Measurements from ENCODE around the gene ACTN1.

DNA sequence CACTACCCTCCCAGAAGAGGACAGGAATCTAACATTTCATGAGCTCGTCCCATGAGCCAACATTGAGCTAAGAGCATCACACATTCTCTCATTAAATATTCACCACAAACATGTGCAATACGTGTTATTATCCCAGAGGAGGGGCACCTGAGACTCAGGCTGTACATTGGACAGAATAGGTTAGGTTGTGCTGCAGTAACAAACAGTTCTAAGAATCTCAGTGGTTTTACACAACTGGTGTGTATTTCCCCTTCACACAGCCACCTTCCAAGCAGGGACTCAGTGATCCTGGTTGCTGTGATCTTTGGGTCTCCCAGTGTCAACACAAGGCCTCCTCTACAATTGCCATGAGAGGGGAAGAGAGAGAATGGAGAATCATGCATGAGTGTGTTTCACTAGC, 15.0 kb upstream of the ACTN1 start:
- TF ChIP-seq, protein P1, sequence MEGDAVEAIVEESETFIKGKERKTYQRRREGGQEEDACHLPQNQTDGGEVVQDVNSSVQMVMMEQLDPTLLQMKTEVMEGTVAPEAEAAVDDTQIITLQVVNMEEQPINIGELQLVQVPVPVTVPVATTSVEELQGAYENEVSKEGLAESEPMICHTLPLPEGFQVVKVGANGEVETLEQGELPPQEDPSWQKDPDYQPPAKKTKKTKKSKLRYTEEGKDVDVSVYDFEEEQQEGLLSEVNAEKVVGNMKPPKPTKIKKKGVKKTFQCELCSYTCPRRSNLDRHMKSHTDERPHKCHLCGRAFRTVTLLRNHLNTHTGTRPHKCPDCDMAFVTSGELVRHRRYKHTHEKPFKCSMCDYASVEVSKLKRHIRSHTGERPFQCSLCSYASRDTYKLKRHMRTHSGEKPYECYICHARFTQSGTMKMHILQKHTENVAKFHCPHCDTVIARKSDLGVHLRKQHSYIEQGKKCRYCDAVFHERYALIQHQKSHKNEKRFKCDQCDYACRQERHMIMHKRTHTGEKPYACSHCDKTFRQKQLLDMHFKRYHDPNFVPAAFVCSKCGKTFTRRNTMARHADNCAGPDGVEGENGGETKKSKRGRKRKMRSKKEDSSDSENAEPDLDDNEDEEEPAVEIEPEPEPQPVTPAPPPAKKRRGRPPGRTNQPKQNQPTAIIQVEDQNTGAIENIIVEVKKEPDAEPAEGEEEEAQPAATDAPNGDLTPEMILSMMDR (IDR thresholded peaks at IDR 0.05; ENCODE audit: low read depth, low read length) = no peak
- no peak for TF ChIP-seq EZH2phosphoT487 (IDR thresholded peaks at IDR 0.05; ENCODE audit: low read depth)
